Tongue (tissue), 2 donors: ENCODE results near the gene MCRS1. TPM values are rescaled to one million over a fixed set of nuclear protein-coding genes. Genes with fewer than 3 reads are reported as not detected.

Experiments
- DNase-seq: peaks from one replicate; pipeline ENCODE4 v3.0.0-alpha.2; 2015
- total RNA-seq: library from RNA; depleted of rRNA; stranded (reverse); fragments of >200 nt; gene quantifications from one replicate; pipeline ENCODE4 v1.2.3, GENCODE V29; 2014

The MCRS1 gene
- total RNA-seq, 1 donor from 2014 or later, result 51.8 TPM

DNA sequence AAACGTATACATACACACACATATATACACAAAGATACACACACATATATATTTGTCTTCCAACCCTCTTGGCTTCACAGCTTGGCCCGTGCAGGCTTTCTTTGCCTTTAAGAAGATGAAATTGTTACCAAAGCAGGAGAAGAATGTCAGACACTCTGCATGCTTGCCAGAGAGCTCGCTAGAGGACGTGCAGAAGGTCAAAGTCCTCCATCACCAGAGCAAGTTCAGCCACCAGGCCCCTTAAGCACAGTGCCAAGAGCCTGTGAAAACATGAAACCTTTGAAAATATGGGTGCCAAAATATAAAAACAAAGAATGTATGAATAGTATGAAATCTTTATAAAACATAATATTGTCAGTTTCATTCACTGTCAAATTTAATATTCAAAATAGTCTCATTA, 14.9 kb upstream of the MCRS1 start:
- DNase-seq, result peak; percentile 44

DNA sequence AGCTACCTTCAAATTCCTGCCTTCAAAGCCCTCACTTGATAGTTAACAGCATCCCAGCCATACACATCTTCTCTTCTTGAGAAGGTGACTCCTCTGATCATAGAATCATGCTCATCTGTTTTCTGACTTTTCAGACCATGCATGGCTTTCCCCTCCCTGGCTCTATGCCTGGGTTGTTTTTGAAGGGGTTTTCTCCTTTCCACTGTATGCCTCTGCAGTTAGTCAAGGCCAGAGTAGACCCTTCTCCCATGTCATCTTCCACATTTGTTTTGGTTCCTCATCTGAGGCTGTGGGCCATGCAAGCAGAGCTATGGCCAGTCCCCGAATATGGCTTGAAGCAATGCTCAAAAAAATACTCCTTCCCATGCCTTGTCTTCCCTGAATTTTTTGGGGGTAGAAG, 14.3 kb upstream of the MCRS1 start:
- no peak for DNase-seq

DNA sequence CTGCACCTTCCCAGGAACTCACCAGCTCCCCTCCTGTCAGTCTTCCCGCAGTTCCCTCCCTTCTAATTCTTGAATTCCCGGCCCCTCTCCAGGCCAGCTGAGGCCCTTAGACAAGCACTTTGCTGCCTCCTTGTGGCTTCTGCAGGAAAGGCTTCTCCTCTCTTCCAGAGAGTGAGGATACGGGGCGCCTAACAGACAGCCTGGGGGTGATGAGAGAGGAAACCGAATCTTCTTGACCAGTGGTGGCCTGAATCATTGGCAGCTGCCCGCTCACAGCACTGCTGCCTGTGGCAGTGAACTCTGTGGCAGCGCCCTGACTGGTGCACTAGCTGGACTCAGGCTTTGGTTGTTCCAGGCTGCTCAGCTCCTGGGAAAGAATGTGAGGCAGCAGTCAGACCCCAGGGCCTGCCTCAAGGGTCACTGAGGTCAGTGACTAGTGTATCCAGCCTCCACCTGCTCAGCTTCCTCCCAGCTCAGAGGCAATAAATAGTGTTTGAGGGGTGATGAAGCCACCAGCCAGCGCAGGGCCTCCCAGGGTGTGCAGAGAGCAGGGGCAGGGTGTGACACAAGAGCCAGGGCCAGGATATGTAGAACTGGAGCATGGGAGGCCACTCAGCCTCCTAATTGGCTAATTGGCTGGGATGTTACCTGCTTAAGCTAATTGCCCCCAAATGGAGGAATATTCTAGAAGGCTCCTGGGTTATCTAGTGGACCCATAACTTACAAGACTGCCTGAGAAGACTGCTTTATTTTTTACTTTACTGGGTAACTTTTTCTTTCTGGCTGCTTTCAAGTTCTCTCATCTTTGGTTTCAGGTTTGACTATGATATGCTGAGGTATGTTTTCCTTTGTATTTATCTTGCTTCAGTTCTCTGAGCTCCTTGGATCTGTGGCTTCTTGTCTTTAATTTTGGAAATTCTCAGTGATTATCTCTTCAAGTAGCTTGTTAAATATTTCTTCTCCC, 12.9 kb upstream of the MCRS1 start:
- peak; percentile 92 for DNase-seq

DNA sequence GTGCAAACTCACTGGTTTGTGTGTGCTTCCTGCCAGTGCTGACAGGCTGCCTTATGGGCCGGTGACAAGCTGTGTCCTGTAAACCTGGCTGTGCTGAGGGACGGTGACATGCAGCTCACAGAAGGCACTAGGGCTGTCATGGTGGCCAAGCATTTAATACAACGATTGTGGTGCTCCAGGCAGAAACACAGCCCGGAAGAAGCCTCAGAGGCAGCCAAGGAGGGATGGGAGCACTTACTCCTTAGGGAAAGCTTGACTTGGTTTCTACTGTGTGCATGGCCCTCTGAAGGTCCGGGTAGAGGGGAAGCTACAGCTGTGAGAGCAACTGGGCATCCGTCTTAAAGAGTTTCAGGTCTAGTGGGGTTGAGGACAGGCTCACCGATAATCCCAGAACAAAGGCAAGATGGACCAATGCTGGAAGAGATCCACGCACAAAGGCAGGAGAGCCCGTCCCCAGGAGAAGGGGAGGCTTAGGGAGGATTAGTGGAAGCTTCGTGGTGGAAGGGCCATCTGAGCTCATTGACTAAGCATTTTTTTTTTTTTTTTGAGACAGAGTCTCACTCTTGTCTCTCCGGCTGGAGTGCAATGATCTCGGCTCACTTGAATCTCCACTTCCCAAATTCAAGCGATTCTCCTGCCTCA, 10.7 kb upstream of the MCRS1 start:
- DNase-seq, result no peak

DNA sequence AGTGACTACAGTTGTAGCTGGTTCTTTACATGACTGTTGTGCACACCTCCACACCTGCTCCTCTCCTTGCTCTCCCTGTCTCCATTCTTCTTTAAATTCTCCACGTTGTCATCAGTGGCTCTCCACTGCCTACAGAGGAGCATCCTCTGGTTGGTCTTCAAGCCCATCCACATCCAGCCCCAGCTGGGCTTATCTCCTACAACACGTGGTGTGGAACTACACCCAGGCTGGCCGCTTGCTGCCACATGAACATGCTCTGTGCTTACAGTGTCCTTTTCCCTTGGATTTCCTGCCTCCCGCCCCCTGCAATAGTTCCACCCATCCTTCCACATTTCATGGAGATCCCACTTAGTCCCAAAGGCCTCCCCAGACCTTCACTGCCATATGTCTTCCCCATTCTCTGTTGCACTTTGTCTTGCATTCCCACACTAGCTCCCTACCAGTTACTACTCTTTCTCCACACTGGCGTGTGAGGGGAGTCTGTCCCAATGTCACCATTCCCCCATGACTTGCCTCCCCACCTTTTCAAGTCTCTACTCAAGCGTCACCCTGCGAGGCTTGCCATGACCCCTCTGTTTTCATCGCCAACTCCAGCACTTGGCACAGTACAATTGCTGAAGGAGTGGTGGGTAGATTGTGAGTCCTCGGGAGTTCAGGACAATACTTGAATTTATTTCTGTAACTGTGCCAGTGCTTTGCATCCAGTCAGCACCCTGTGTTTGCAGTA, 9.8 kb upstream of the MCRS1 start:
- no peak for DNase-seq

DNA sequence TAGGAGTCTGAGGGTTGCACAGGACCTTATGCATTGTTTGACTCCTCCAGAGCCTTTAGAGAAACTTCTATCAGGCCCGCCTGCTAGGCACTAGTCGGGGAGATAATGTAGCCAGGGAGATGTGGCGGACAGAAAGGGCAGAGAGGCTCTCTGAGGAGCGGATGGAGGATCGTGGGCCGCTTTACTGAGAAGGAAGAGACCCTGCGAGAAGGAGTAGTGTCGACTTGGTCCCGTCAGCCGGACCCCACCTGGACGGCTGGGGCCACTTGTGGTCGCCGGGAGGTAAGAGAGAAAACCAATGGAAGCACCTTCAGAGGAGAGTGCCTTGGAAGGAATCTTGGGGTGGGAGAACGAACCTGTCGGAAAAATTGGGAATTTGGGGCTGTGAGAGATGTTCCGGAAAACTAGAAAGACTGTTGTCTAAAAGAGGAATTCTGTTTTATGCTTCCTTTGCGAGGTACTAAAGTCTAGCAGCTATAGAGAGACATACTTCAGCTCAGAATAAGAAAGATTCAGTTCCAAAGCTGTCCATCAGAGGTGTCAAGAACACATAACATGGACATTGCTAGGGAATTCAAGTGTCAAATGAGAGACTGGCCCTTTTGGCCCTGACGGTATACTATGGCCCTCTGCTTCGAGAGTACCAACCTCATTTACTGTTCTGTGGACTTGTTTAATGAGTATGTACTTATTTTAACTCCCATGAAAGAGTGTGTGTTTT, 660 bp upstream of the MCRS1 start:
- no peak for DNase-seq

DNA sequence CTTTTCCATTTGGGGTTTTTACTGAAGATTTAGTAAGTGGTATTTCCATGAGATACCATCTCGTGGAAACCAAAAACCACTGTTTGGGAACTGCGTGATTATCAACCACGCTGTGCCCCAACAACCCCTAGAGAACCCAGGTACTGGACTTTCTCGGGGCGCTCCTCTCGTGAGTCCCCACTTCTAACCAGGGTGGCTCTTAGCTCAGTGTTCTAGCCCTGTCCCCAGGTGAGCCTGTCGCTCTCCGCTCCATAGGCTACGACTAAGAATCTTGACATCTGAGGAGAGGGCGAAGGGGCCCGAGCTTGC, 686 bp downstream of the MCRS1 start:
- no peak for DNase-seq

DNA sequence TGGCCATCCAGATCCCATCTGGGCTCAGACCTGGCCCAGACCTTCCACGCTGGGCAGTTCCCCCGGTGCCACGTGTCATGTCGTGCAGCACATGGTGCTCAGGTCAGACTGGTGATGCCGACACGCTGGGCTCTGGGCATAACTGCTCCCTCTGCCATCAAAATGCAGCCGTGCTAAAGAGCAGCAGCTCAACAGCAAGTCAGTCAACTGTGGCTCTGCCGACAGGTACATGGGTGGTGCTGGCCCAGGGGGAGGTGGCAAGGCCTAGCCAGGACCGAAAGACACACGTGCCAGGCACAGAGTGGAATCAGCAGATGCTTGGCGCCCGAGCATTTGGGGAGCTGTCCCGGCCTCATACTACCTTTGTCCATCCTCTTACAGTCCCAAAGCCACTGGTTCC, 1.6 kb downstream of the MCRS1 start:
- DNase-seq, result no peak

DNA sequence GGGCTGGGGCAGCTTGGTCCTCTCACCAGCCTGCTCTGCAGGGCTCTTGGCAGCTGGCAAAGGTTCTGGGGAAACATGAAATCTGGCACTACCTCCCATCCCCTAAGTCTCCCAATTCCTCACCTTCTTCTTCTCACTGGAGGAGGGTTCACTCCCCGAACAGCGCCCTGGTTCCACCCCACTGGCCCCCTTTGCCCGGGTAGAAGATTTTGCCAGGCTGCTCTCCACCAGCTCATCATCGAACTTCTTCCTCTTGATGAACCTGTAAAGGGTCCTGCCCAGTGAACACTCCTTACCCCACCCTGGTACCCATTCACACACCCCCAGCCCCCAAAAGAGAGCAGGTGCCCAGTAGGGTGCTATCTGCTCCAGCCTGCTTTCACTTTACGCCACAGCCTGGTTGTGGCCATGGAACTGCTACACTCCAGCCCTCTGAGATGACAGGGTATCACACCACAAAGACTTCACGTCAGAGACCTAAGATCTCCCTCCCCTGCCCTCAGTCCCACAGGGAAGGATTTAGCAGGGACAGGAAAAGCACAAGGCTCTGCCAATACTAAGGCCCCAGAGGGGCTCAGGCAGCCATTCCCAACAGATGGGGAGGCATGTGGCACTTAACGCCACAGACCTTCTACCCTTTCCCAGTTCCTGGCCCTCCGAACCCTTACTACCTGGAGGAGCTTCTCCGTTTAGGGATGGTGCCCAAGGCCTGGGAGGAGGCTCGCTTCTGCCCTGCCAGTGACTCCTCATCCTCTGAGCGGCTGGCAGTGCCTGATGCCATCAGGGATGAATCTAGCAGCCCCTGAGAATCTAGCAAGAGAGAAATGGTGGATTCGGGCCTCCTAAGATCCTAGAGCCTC, 2.3 kb downstream of the MCRS1 start:
- DNase-seq, result no peak

DNA sequence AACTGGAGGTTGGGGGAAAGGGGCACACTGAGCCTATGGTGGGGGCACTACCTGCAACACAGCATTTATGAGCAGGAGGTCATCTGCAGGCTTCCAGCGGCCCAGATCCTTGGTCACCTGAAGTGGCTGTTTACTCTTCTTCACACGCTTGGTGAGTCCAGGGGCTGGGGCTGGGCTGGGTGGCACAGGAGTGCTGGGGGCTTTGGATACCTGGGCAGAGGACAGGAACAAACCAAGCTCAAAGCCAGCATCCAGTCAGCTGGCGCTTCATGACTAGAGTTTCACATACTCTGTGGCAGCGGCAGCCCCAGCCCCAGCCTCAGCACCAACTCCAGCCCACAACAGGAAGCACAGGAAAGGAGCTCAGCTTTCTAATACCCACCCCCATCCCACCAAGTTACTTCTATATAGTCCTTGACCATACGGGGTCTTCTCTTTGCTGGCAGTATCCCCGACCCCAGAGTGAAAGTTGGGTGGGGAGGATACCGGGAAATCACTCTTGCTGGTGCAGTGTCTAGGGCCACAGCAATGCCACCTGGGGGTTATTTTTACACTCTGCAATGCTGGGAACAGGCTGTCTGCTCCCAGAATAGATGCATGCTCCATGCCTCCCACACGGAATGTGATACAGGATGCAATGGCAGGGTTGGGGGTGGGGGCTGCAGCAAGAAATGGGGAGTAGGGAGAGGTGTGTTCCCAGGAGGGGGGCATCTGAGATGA, 3.1 kb downstream of the MCRS1 start:
- DNase-seq, result peak; percentile 61

DNA sequence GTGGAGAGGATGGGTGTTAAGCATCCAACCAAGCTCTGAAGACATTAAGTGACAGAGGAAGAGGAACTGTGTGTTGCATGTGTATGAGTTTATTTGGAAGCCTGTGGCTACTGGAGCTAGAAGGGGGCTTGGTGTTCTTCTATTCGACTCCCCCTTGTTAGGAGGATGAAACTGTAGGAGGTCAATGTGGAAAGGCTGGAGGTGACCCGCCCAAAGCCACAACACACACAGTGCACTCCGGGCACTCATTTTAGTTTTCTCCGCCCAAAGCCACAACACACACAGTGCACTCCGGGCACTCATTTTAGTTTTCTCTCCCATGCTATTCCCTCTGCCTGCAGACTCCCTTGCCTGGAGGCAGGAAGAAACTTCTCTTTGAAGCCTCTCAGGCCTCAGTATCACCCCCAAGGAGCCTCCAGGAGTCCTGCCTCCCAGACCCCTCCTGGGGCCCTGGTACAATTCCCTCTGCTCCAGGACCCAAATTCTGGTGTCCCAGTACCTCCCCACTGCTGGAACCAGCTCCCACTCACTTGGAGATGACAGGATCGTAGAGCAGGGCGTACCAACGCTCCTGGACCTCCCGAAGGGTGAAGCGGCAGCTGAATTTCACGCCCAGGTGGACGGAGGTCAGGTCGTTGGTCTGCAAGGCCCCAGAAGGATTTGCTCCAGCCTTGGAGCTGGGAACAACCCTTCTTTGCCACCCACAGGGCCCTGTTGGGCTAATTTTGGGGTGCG, 3.8 kb downstream of the MCRS1 start:
- DNase-seq, result no peak

DNA sequence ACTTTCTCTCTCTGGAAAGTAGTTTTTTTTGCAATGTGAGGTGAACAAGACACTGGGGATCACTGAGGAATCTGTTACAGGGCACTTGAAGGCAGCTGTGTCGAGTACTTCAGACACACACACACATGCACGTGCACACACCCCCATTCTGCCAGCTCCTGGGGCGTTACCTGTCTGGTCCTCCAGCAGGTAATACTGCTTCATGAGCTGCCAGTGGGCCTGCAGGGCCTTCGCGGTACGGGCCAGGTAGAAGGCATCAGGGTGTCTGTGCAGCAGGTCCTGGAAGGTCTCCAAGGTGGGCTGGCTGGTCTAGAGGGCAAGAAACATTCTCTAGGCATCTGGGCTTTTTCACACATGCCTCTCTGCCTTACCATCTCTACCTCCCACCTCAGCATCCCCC, 5.1 kb downstream of the MCRS1 start:
- DNase-seq, result no peak

DNA sequence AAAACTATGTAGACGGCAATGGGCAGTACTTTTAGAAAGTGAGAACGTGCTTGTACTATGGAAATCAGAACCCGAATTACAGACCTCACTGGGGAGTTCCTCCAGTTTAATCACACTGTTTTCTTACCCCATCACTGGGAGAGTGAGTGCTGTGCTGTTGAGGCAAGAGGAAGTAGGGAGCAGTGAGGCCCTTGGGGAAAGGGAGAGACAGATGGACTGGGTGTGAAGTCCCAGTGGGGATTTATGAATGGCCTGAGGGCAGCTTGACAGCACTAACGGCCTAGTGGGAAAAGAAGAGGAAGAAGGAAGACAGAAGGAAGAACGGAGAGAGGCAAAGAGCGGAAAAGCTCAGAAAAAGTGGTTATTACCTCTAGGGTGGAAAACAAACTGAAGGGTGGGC, 5.7 kb downstream of the MCRS1 start:
- no peak for DNase-seq

DNA sequence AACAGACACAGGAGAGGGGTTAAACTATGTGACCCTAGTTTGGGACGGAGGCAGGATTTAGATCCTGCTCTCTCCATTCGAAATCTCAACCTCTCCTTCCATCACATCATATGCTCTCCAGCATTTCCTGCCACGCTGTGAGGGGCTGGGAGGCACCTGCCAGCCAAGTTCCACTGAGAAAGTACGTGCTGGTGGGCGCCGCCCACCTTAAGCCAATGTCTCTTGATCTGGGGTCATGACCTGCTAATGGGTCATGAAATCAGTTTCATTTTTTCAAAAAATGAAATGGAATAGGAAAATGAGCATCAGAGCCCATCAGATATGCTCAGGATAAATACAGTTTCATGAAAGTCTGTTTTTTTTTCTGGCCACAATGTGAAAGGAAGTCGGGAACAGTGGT, 7.2 kb downstream of the MCRS1 start:
- no peak for DNase-seq

DNA sequence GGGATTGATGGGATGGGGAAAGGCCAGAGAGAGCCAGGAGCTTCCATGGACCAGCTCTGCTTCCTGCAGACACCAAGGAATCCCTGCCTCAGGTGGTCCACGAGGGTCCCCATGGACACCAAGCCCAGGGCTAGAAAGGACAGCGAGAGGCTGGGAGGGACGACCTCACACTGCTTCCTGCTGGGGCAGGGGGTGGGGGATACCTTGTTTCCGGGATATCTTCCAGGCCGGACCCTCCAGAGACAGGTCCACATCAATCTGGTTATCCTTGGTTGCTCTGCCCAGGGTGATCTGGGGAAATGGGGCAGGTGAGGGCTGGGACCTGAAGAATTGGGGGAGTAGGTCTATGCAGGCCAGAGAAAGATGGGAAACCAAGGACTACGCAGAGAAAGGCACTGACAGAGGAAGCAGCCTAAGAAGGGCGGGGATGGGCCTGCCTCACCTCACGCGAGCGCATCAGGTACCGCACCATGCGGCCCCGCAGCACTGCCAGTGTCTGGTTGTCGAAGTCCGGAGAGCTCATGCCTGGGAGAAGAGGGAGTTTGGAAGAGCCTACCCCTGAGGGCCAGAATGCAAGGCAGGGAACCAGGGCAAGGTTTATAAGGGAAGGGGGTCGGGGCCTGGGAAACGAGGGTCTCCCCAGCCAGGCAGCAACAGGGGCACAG, 8.8 kb downstream of the MCRS1 start:
- no peak for DNase-seq

DNA sequence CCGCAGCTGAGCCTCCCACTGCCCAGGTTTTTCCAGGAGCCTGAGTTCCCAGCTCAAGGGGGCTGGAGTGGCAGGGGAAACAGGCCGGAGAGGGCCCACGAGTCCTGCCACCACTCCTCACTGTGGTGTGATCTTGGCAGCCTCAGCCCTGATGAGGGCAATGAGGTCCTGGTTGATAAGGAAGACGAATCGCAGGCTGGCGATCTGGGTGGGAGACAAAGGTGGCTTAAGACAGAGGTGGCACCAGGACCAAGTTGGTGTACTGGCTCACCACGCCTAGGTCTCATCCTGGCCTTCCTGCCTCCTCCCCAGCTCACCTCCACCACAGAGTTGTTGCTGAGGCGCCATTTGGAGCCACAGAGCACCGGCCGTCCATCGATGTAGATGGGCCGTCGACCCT, 9.4 kb downstream of the MCRS1 start:
- DNase-seq, result no peak

DNA sequence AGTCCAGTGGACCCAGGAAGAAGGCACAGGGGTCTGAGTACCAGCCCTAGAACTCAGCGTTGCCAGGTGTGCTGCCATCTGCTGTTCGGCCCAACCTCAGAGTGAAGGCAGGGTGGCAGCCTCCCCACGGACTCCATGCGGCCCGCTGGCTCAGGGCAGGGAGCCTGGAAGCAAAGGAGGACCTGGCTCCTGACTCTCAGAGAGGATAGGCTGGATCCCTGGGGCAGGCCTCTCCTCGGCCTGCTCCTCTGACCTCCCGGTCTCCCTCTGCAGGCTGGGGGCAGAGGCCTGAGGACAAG, 10.1 kb downstream of the MCRS1 start:
- no peak for DNase-seq

DNA sequence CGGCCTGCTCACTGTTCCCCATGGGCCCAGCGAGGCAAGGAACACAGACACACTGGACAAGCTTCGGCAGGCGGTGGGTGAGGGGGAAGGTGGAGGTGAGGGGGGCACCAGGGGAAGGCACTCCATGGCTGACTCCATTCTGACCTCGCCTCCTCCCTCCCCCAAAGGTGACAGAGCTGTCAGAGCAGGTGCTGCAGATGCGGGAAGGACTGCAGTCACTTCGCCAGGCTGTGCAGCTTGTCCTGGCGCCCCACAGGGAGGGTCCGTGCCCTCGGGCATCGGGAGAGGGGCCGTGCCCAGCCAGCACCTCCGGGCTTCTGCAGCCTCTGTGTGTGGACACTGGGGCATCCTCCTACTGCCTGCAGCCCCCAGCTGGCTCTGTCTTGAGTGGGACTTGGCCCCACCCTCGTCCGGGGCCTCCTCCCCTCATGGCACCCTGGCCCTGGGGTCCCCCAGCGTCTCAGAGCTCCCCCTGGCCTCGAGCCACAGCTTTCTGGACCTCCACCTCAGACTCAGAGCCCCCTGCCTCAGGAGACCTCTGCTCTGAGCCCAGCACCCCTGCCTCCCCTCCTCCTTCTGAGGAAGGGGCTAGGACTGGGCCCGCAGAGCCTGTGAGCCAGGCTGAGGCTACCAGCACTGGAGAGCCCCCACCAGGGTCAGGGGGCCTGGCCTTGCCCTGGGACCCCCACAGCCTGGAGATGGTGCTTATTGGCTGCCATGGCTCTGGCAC, 10.6 kb downstream of the MCRS1 start:
- DNase-seq, result no peak
